ENCODE results near the gene MOCS3. TPM values are rescaled to one million over a fixed set of nuclear protein-coding genes. Genes with fewer than 3 reads are reported as not detected.
A peak's percentile ranks its signal among the peaks of the same experiment; 100 is the strongest.

MOCS3 gene
- polyA plus RNA-seq, 1 donor from 2014 or later: 5.5 TPM

DNA sequence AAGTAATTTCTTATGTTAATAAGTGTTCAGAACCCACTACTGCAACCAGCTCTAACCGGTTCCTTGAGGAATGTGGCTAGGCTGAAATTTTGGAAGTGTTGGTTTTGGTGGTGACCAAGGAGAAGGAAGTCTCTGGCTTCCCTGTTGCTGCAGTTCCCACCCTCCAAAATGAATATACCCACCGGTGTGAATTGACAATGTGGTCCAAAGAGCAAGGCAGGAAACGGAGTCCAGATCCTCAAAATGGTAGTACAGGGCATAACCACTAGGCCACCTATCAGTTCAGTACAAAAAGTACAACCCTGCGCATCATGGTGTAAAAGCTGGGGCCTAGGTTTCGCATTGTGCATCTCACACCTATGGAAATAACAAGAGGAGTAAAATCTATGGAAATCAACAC is 30.1 kb upstream of the MOCS3 start:
- no peaks in the 10 kb centered on the region for H3F3A ChIP-seq (ENCODE audit: insufficient read depth, low read length, poor library complexity, severe bottlenecking)
- no peaks in the 10 kb centered on the region for H3K9me2 ChIP-seq (ENCODE audit: insufficient read depth, low read length)
- TF ChIP-seq EZH2 (IDR thresholded peaks at IDR 0.05; ENCODE audit: borderline replicate concordance, insufficient read depth, low read length, poor library complexity, severe bottlenecking): no peak
- no peak for TF ChIP-seq CTCF (IDR thresholded peaks at IDR 0.05; ENCODE audit: poor library complexity, severe bottlenecking)
- no peak for TF ChIP-seq EP300 (conservative IDR thresholded peaks at IDR 0.05; ENCODE audit: poor library complexity, severe bottlenecking)
- no peak for TF ChIP-seq TAF1 (IDR thresholded peaks at IDR 0.05; ENCODE audit: low read depth)
- no peak for TF ChIP-seq SMC3 (conservative IDR thresholded peaks at IDR 0.05; ENCODE audit: poor library complexity)
- TF ChIP-seq REST (IDR thresholded peaks at IDR 0.05; ENCODE audit: borderline replicate concordance): no peak
- TF ChIP-seq RAD21 (conservative IDR thresholded peaks at IDR 0.05): no peak
- no peak for TF ChIP-seq POLR2AphosphoS5 (IDR thresholded peaks at IDR 0.05)
- no peak for TF ChIP-seq MXI1 (conservative IDR thresholded peaks at IDR 0.05; ENCODE audit: poor library complexity, severe bottlenecking)
- H3K27me3 ChIP-seq (ENCODE audit: insufficient read depth, low read depth, low read length): no peaks in the 10 kb centered on the region
- H3K79me2 ChIP-seq (replicated peaks; ENCODE audit: insufficient read depth, low read length): peaks cover 66% of the 10 kb centered on the region
- H3K27ac ChIP-seq (ENCODE audit: low read length): no peak overlapping the region
- peak overlapping the region; percentile 91 for H3K4me2 ChIP-seq (ENCODE audit: low read length)
- H2AFZ ChIP-seq (ENCODE audit: low read depth, low read length): no peak overlapping the region
- H4K20me1 ChIP-seq (ENCODE audit: insufficient read depth): peaks cover 58% of the 10 kb centered on the region
- H3K36me3 ChIP-seq (ENCODE audit: insufficient read depth, low read length): peaks cover 6% of the 10 kb centered on the region
- H3K9me3 ChIP-seq (ENCODE audit: low read length): no peaks in the 10 kb centered on the region
- H3K4me3 ChIP-seq (ENCODE audit: low read length): peak overlapping the region; percentile 67
- no peak overlapping the region for H3K9ac ChIP-seq (ENCODE audit: low read length)

DNA sequence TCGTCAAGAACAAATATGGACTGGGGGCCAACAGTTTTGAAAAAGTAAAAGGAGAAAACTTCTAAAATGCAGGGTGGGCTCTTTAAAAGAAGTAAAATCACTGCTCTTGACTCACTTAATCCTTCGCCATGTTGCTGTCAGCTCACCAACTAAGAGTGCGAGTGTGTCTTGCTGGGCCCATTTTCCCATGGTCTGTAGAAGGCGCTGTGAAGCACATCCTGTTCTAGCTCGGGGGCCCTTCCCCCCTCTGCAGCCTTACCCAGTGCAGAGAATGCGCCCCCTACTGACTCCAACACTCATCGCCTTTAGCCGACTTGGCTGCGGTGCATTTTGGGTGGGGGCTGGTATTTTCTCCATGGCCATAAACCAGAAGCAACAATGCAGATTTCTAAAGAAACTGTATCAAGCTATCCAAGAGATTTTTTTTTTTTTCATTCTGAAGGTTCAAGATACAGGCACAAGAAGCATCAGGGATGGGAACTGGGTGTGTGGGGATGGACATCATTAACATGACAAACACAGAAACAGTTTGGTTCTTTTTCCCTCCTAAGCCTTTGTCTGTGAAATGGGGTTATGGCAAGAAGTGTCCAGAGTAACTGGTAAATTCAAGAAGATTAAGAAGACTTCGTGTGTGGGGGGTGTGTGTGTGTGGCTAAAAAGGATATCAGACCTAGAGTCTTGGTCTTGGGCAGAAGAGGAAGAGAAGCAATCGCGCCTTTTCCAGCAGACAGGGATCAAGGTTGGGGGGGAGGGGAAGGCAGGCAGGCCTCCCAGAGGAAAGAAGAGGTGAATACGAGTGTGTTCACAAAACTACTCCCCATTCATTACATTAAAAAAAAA is 29.1 kb upstream of the MOCS3 start:
- H3K36me3 ChIP-seq (ENCODE audit: insufficient read depth, low read length): peaks cover 6% of the 10 kb centered on the region

More for the DNA sequence above, 29.1 kb upstream of the MOCS3 start:
- peak overlapping the region; percentile 91 for H3K4me2 ChIP-seq (ENCODE audit: low read length)
- H2AFZ ChIP-seq (ENCODE audit: low read depth, low read length): no peak overlapping the region
- no peaks in the 10 kb centered on the region for H3K9me2 ChIP-seq (ENCODE audit: insufficient read depth, low read length)
- no peaks in the 10 kb centered on the region for H3K9me3 ChIP-seq (ENCODE audit: low read length)
- no peaks in the 10 kb centered on the region for H3F3A ChIP-seq (ENCODE audit: insufficient read depth, low read length, poor library complexity, severe bottlenecking)
- peak overlapping the region; percentile 84 for H3K27ac ChIP-seq (ENCODE audit: low read length)
- TF ChIP-seq EZH2 (IDR thresholded peaks at IDR 0.05; ENCODE audit: borderline replicate concordance, insufficient read depth, low read length, poor library complexity, severe bottlenecking) (no peak), SMC3 (conservative IDR thresholded peaks at IDR 0.05; ENCODE audit: poor library complexity) (peak; percentile 85), RAD21 (conservative IDR thresholded peaks at IDR 0.05) (peak; percentile 77), MXI1 (conservative IDR thresholded peaks at IDR 0.05; ENCODE audit: poor library complexity, severe bottlenecking) (peak; percentile 41), CTCF (IDR thresholded peaks at IDR 0.05; ENCODE audit: poor library complexity, severe bottlenecking) (peak; percentile 99), TAF1 (IDR thresholded peaks at IDR 0.05; ENCODE audit: low read depth) (peak; percentile 76), REST (IDR thresholded peaks at IDR 0.05; ENCODE audit: borderline replicate concordance) (peak; percentile 66), POLR2AphosphoS5 (IDR thresholded peaks at IDR 0.05) (peak; percentile 62), EP300 (conservative IDR thresholded peaks at IDR 0.05; ENCODE audit: poor library complexity, severe bottlenecking) (peak; percentile 63)
- peaks cover 47% of the 10 kb centered on the region for H4K20me1 ChIP-seq (ENCODE audit: insufficient read depth)
- no peaks in the 10 kb centered on the region for H3K27me3 ChIP-seq (ENCODE audit: insufficient read depth, low read depth, low read length)
- peak overlapping the region; percentile 96 for H3K9ac ChIP-seq (ENCODE audit: low read length)
- peaks cover 56% of the 10 kb centered on the region for H3K79me2 ChIP-seq (replicated peaks; ENCODE audit: insufficient read depth, low read length)
- peak overlapping the region; percentile 67 for H3K4me3 ChIP-seq (ENCODE audit: low read length)
